Measurements from ENCODE around the gene EMC7. TPM values are rescaled to one million over a fixed set of nuclear protein-coding genes. Genes with fewer than 3 reads are reported as not detected.

The EMC7 gene
- 150 TPM for polyA plus RNA-seq (2013, experiment 1 of 2)
- 159 TPM for polyA plus RNA-seq (2013, experiment 2 of 2)

GRCh38 chr15:34101366-34102174 lies at the start of gene EMC7, which contains the start of gene PGBD4:
Gene EMC7, minus strand, starts transcription at chr15:34101862. Its CDS starts 23 bp downstream, at chr15:34101839.
Gene PGBD4, plus strand, starts transcription at chr15:34102083. Its CDS starts 449 bp downstream, at chr15:34102532.
- DNase-seq: peak; percentile 100
- Histone ChIP-seq H3K27me3 (ENCODE audit: control insufficient read depth in 1 of 2, insufficient read depth in 1 of 2, low read length in 2 of 2) (no peaks in the 10 kb centered on the region), H2BK12ac (ENCODE audit: low read length in 2 of 2) (no peak within 1 kb of the TSS)

GRCh38 chr15:34147371-34148140 lies 45.9 kb upstream of the EMC7 start:
- H2BK15ac ChIP-seq (ENCODE audit: low read depth, poor library complexity, severe bottlenecking): no peak overlapping the region
- DNase-seq: peak; percentile 17
- no peak overlapping the region for H3K14ac ChIP-seq (ENCODE audit: low read length in 2 of 2)
- H2AFZ ChIP-seq (ENCODE audit: low read depth, low read length): no peak overlapping the region
- H3K4me2 ChIP-seq (ENCODE audit: low read length, poor library complexity, severe bottlenecking): no peak overlapping the region
- H2BK5ac ChIP-seq (ENCODE audit: low read depth, low read length, poor library complexity, severe bottlenecking): no peak overlapping the region
- peaks cover 29 to 83% of the 10 kb centered on the region in 2 experiments for H3K36me3 ChIP-seq (ENCODE audit: control insufficient read depth in 1 of 2, insufficient read depth in 2 of 2, low read depth in 1 of 2, low read length in 2 of 2)
- no peak overlapping the region for H2BK120ac ChIP-seq (ENCODE audit: low read depth, low read length)
- no peak overlapping the region for H2AK5ac ChIP-seq (ENCODE audit: low read length, severe bottlenecking)
- peaks cover 11% of the 10 kb centered on the region for H3K79me1 ChIP-seq (replicated peaks; ENCODE audit: low read length, poor library complexity, severe bottlenecking)
- no peaks in the 10 kb centered on the region for H3K9me3 ChIP-seq (ENCODE audit: control insufficient read depth, low read length)
- H4K8ac ChIP-seq (ENCODE audit: low read length): no peak overlapping the region
- no peaks in the 10 kb centered on the region for H3K4me1 ChIP-seq (ENCODE audit: control insufficient read depth, insufficient read depth, low read depth, low read length)
- no peak overlapping the region for H3K23ac ChIP-seq (ENCODE audit: low read length in 2 of 2)
- H3K27ac ChIP-seq (ENCODE audit: low read length, poor library complexity, severe bottlenecking): no peak overlapping the region
- no peak overlapping the region for H3K4ac ChIP-seq (ENCODE audit: low read depth in 1 of 2, low read length in 2 of 2)
- no peak overlapping the region for H3K9ac ChIP-seq (ENCODE audit: low read length)
- H4K91ac ChIP-seq (ENCODE audit: low read length): no peak overlapping the region
- no peak overlapping the region for H2BK12ac ChIP-seq (ENCODE audit: low read length in 2 of 2)
- 83% methylated on average over 2 of the region's 6 CpGs for WGBS
- no peaks in the 10 kb centered on the region for H3K27me3 ChIP-seq (ENCODE audit: control insufficient read depth in 1 of 2, insufficient read depth in 1 of 2, low read length in 2 of 2)
- no peak overlapping the region for H3K4me3 ChIP-seq (ENCODE audit: insufficient read depth in 1 of 2, low read depth in 1 of 2, low read length in 2 of 2)
- H3K18ac ChIP-seq (ENCODE audit: low read depth in 1 of 2, low read length in 2 of 2): no peak overlapping the region

More at GRCh38 chr15:34101366-34102174, at the start of gene EMC7, which contains the start of gene PGBD4:
- no peaks in the 10 kb centered on the region for H3K9me3 ChIP-seq (ENCODE audit: control insufficient read depth, low read length)
- peak within 1 kb of the TSS; percentile 57 to 72 for H3K4ac ChIP-seq (ENCODE audit: low read depth in 1 of 2, low read length in 2 of 2)
- H3K23ac ChIP-seq (ENCODE audit: low read length in 2 of 2): no peak within 1 kb of the TSS
- H3K4me3 ChIP-seq (ENCODE audit: insufficient read depth in 1 of 2, low read depth in 1 of 2, low read length in 2 of 2): peak within 1 kb of the TSS; percentile 77 to 100
- no peak within 1 kb of the TSS for H2AK5ac ChIP-seq (ENCODE audit: low read length, severe bottlenecking)
- WGBS: under 1% methylated on average over 48 of the region's 48 CpGs
- peak within 1 kb of the TSS; percentile 82 for H2BK15ac ChIP-seq (ENCODE audit: low read depth, poor library complexity, severe bottlenecking)
- peak within 1 kb of the TSS; percentile 66 for H3K27ac ChIP-seq (ENCODE audit: low read length, poor library complexity, severe bottlenecking)
- peaks cover 0 to 8% of the 10 kb centered on the region in 2 experiments for H3K36me3 ChIP-seq (ENCODE audit: control insufficient read depth in 1 of 2, insufficient read depth in 2 of 2, low read depth in 1 of 2, low read length in 2 of 2)
- H4K8ac ChIP-seq (ENCODE audit: low read length): peak within 1 kb of the TSS; percentile 86
- peak within 1 kb of the TSS; percentile 64 to 92 for H3K18ac ChIP-seq (ENCODE audit: low read depth in 1 of 2, low read length in 2 of 2)
- no peak within 1 kb of the TSS for H2BK5ac ChIP-seq (ENCODE audit: low read depth, low read length, poor library complexity, severe bottlenecking)
- H3K9ac ChIP-seq (ENCODE audit: low read length): peak within 1 kb of the TSS; percentile 100
- H3K4me2 ChIP-seq (ENCODE audit: low read length, poor library complexity, severe bottlenecking): peak within 1 kb of the TSS; percentile 75
- peaks cover 14% of the 10 kb centered on the region for H3K79me1 ChIP-seq (replicated peaks; ENCODE audit: low read length, poor library complexity, severe bottlenecking)
- peak within 1 kb of the TSS in 1 of 2 experiments; percentile 71 for H3K14ac ChIP-seq (ENCODE audit: low read length in 2 of 2)
- peak within 1 kb of the TSS; percentile 39 for H2BK120ac ChIP-seq (ENCODE audit: low read depth, low read length)
- H3K4me1 ChIP-seq (ENCODE audit: control insufficient read depth, insufficient read depth, low read depth, low read length): peaks cover 2% of the 10 kb centered on the region
- H4K91ac ChIP-seq (ENCODE audit: low read length): peak within 1 kb of the TSS; percentile 77
- H2AFZ ChIP-seq (ENCODE audit: low read depth, low read length): peak within 1 kb of the TSS; percentile 73

GRCh38 chr15:34133511-34133910 lies 31.8 kb upstream of the EMC7 start:
- Histone ChIP-seq H3K36me3 (ENCODE audit: control insufficient read depth in 1 of 2, insufficient read depth in 2 of 2, low read depth in 1 of 2, low read length in 2 of 2) (peaks cover 6 to 22% of the 10 kb centered on the region in 2 experiments), H3K4ac (ENCODE audit: low read depth in 1 of 2, low read length in 2 of 2) (no peak overlapping the region), H3K9ac (ENCODE audit: low read length) (no peak overlapping the region), H2BK120ac (ENCODE audit: low read depth, low read length) (no peak overlapping the region), H3K23ac (ENCODE audit: low read length in 2 of 2) (no peak overlapping the region), H2BK12ac (ENCODE audit: low read length in 2 of 2) (no peak overlapping the region), H4K91ac (ENCODE audit: low read length) (no peak overlapping the region), H2AK5ac (ENCODE audit: low read length, severe bottlenecking) (no peak overlapping the region), H2BK15ac (ENCODE audit: low read depth, poor library complexity, severe bottlenecking) (no peak overlapping the region), H3K4me1 (ENCODE audit: control insufficient read depth, insufficient read depth, low read depth, low read length) (no peaks in the 10 kb centered on the region), H3K27me3 (ENCODE audit: control insufficient read depth in 1 of 2, insufficient read depth in 1 of 2, low read length in 2 of 2) (no peaks in the 10 kb centered on the region), H3K18ac (ENCODE audit: low read depth in 1 of 2, low read length in 2 of 2) (no peak overlapping the region), H3K14ac (ENCODE audit: low read length in 2 of 2) (no peak overlapping the region), H2AFZ (ENCODE audit: low read depth, low read length) (no peak overlapping the region), H2BK5ac (ENCODE audit: low read depth, low read length, poor library complexity, severe bottlenecking) (no peak overlapping the region), H3K79me1 (replicated peaks; ENCODE audit: low read length, poor library complexity, severe bottlenecking) (peaks cover 1% of the 10 kb centered on the region), H3K9me3 (ENCODE audit: control insufficient read depth, low read length) (no peaks in the 10 kb centered on the region), H3K4me3 (ENCODE audit: insufficient read depth in 1 of 2, low read depth in 1 of 2, low read length in 2 of 2) (no peak overlapping the region), H3K27ac (ENCODE audit: low read length, poor library complexity, severe bottlenecking) (no peak overlapping the region), H4K8ac (ENCODE audit: low read length) (no peak overlapping the region), H3K4me2 (ENCODE audit: low read length, poor library complexity, severe bottlenecking) (no peak overlapping the region)
- DNase-seq: no peak
- WGBS: no CpG with 5 or more reads among the region's 1 CpG

GRCh38 chr15:34132881-34133280 lies 31.2 kb upstream of the EMC7 start:
- H2BK5ac ChIP-seq (ENCODE audit: low read depth, low read length, poor library complexity, severe bottlenecking): no peak overlapping the region
- H2AFZ ChIP-seq (ENCODE audit: low read depth, low read length): no peak overlapping the region
- no peak overlapping the region for H2BK12ac ChIP-seq (ENCODE audit: low read length in 2 of 2)
- H3K23ac ChIP-seq (ENCODE audit: low read length in 2 of 2): no peak overlapping the region
- no peak overlapping the region for H2AK5ac ChIP-seq (ENCODE audit: low read length, severe bottlenecking)
- WGBS: 86% methylated on average over 1 of the region's 1 CpG
- H3K79me1 ChIP-seq (replicated peaks; ENCODE audit: low read length, poor library complexity, severe bottlenecking): peaks cover 1% of the 10 kb centered on the region
- no peak overlapping the region for H3K4me2 ChIP-seq (ENCODE audit: low read length, poor library complexity, severe bottlenecking)
- no peak overlapping the region for H3K27ac ChIP-seq (ENCODE audit: low read length, poor library complexity, severe bottlenecking)
- H3K4me1 ChIP-seq (ENCODE audit: control insufficient read depth, insufficient read depth, low read depth, low read length): no peaks in the 10 kb centered on the region
- H3K36me3 ChIP-seq (ENCODE audit: control insufficient read depth in 1 of 2, insufficient read depth in 2 of 2, low read depth in 1 of 2, low read length in 2 of 2): peaks cover 5 to 17% of the 10 kb centered on the region in 2 experiments
- H3K9ac ChIP-seq (ENCODE audit: low read length): no peak overlapping the region
- no peak overlapping the region for H4K91ac ChIP-seq (ENCODE audit: low read length)
- no peak overlapping the region for H2BK120ac ChIP-seq (ENCODE audit: low read depth, low read length)
- H3K27me3 ChIP-seq (ENCODE audit: control insufficient read depth in 1 of 2, insufficient read depth in 1 of 2, low read length in 2 of 2): no peaks in the 10 kb centered on the region
- no peak overlapping the region for H3K4ac ChIP-seq (ENCODE audit: low read depth in 1 of 2, low read length in 2 of 2)
- no peak overlapping the region for H2BK15ac ChIP-seq (ENCODE audit: low read depth, poor library complexity, severe bottlenecking)
- no peak overlapping the region for H3K4me3 ChIP-seq (ENCODE audit: insufficient read depth in 1 of 2, low read depth in 1 of 2, low read length in 2 of 2)
- no peak overlapping the region for H3K18ac ChIP-seq (ENCODE audit: low read depth in 1 of 2, low read length in 2 of 2)
- no peak for DNase-seq
- H3K14ac ChIP-seq (ENCODE audit: low read length in 2 of 2): no peak overlapping the region
- H3K9me3 ChIP-seq (ENCODE audit: control insufficient read depth, low read length): no peaks in the 10 kb centered on the region
- no peak overlapping the region for H4K8ac ChIP-seq (ENCODE audit: low read length)

All from mesenchymal stem cell (in vitro differentiated cells and primary cell).